ENCODE measurements around the gene CHRM4.

CHRM4 gene

GRCh38 chr11:46369458-46370152 lies 22.0 kb downstream of the CHRM4 start:
- H3K27me3 ChIP-seq (ENCODE audit: control insufficient read depth in 1 of 2, insufficient read depth in 2 of 2, low read length in 2 of 2), result no peaks in the 10 kb centered on the region

DNA sequence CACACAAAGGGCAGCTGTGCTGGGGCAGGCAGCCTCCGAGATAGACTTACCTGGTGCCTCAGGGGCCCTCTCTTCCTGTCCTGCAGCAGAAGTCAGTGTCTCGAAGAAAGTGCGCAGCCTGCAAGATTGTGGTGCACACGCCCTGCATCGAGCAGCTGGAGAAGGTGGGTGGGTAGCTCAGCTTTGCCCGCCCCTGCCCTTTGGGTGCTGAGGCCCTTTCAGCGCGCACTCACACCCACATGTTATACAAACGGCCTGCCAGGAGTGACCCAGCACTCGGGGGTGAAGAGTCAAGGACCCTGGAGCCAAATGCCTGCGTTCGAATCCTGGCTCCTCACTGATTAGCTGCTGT lies 23.7 kb downstream of the CHRM4 start:
- H3K27me3 ChIP-seq (ENCODE audit: control insufficient read depth in 1 of 2, insufficient read depth in 2 of 2, low read length in 2 of 2), result no peaks in the 10 kb centered on the region
- H3K9ac ChIP-seq (ENCODE audit: low read depth in 1 of 2, low read length in 2 of 2), result no peak overlapping the region
- peaks cover 25 to 57% of the 10 kb centered on the region in 2 donors for H3K36me3 ChIP-seq (ENCODE audit: control insufficient read depth in 1 of 2, insufficient read depth in 2 of 2, low read length in 2 of 2)
- H3K27ac ChIP-seq (ENCODE audit: low read depth, low read length), result no peak overlapping the region
- no peaks in the 10 kb centered on the region for H3K9me3 ChIP-seq (ENCODE audit: control insufficient read depth in 1 of 2, low read length in 2 of 2)
- peaks cover 11 to 13% of the 10 kb centered on the region in 2 donors for H3K4me1 ChIP-seq (ENCODE audit: control insufficient read depth in 1 of 2, insufficient read depth in 2 of 2, low read length in 2 of 2)
- H3K4me3 ChIP-seq (ENCODE audit: low read depth in 1 of 2, low read length in 2 of 2), result no peak overlapping the region

More at GRCh38 chr11:46369458-46370152, 22.0 kb downstream of the CHRM4 start:
- no peak overlapping the region for H3K4me3 ChIP-seq (ENCODE audit: low read depth in 1 of 2, low read length in 2 of 2)
- peaks cover 4% of the 10 kb centered on the region in 2 donors for H3K4me1 ChIP-seq (ENCODE audit: control insufficient read depth in 1 of 2, insufficient read depth in 2 of 2, low read length in 2 of 2)
- peaks cover 25 to 55% of the 10 kb centered on the region in 2 donors for H3K36me3 ChIP-seq (ENCODE audit: control insufficient read depth in 1 of 2, insufficient read depth in 2 of 2, low read length in 2 of 2)
- no peak overlapping the region for H3K9ac ChIP-seq (ENCODE audit: low read depth in 1 of 2, low read length in 2 of 2)
- H3K9me3 ChIP-seq (ENCODE audit: control insufficient read depth in 1 of 2, low read length in 2 of 2), result no peaks in the 10 kb centered on the region
- H3K27ac ChIP-seq (ENCODE audit: low read depth, low read length), result no peak overlapping the region

DNA sequence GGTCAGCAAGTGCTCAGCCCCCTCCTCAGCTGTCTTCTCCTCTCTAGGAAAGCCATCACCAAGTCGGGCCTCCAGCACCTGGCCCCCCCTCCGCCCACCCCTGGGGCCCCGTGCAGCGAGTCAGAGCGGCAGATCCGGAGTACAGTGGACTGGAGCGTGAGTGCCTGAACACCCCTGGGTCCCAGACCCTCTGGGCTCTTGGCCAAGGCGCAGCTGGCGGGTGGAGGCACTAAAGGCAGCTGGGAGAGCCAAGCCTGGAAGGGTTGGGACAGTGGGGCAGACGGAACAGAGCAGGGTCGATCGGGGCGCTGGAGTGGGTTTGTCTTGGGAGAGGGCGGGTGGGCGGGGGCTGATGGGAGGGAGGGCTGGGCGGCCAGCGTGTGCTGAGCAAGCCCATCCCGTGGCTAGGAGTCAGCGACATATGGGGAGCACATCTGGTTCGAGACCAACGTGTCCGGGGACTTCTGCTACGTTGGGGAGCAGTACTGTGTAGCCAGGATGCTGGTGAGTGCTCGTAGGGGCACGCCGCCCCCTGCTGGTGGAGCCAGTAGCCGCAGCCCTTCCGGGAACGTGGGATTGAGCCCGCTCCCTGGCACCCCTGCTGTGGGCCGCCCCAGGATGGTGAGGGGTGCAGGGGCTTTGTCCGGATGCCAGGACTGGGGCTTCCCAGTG lies 24.2 kb downstream of the CHRM4 start:
- Histone ChIP-seq H3K27me3 (ENCODE audit: control insufficient read depth in 1 of 2, insufficient read depth in 2 of 2, low read length in 2 of 2) (no peaks in the 10 kb centered on the region), H3K9ac (ENCODE audit: low read depth in 1 of 2, low read length in 2 of 2) (no peak overlapping the region), H3K27ac (ENCODE audit: low read depth, low read length) (no peak overlapping the region), H3K9me3 (ENCODE audit: control insufficient read depth in 1 of 2, low read length in 2 of 2) (no peaks in the 10 kb centered on the region), H3K36me3 (ENCODE audit: control insufficient read depth in 1 of 2, insufficient read depth in 2 of 2, low read length in 2 of 2) (peaks cover 25 to 59% of the 10 kb centered on the region in 2 donors), H3K4me3 (ENCODE audit: low read depth in 1 of 2, low read length in 2 of 2) (no peak overlapping the region), H3K4me1 (ENCODE audit: control insufficient read depth in 1 of 2, insufficient read depth in 2 of 2, low read length in 2 of 2) (peaks cover 14 to 18% of the 10 kb centered on the region in 2 donors)

DNA sequence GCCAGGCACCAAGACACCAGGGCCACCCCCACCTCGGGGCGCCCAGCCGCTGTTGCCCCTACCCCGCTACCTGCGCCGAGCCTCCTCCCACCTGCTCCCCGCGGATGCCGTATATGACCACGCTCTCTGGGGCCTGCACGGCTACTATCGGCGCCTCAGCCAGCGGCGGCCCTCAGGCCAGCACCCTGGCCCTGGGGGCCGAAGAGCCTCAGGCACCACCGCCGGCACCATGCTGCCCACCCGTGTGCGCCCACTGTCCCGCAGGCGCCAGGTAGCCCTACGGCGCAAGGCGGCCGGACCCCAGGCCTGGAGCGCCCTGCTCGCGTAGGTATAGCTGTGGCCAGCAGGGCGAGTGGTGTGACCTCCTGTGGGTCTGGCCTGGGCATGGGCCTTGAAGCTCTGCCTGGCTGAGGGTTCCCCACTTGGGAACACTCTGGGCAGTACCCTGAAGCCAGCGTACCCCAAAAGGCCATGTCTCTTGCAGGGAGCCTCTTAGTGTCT lies 24.9 kb downstream of the CHRM4 start:
- no peaks in the 10 kb centered on the region for H3K9me3 ChIP-seq (ENCODE audit: control insufficient read depth in 1 of 2, low read length in 2 of 2)
- H3K4me1 ChIP-seq (ENCODE audit: control insufficient read depth in 1 of 2, insufficient read depth in 2 of 2, low read length in 2 of 2), result peaks cover 21 to 24% of the 10 kb centered on the region in 2 donors
- H3K36me3 ChIP-seq (ENCODE audit: control insufficient read depth in 1 of 2, insufficient read depth in 2 of 2, low read length in 2 of 2), result peaks cover 22 to 56% of the 10 kb centered on the region in 2 donors
- H3K9ac ChIP-seq (ENCODE audit: low read depth in 1 of 2, low read length in 2 of 2), result no peak overlapping the region
- H3K27me3 ChIP-seq (ENCODE audit: control insufficient read depth in 1 of 2, insufficient read depth in 2 of 2, low read length in 2 of 2), result no peaks in the 10 kb centered on the region
- no peak overlapping the region for H3K27ac ChIP-seq (ENCODE audit: low read depth, low read length)
- H3K4me3 ChIP-seq (ENCODE audit: low read depth in 1 of 2, low read length in 2 of 2), result no peak overlapping the region

DNA sequence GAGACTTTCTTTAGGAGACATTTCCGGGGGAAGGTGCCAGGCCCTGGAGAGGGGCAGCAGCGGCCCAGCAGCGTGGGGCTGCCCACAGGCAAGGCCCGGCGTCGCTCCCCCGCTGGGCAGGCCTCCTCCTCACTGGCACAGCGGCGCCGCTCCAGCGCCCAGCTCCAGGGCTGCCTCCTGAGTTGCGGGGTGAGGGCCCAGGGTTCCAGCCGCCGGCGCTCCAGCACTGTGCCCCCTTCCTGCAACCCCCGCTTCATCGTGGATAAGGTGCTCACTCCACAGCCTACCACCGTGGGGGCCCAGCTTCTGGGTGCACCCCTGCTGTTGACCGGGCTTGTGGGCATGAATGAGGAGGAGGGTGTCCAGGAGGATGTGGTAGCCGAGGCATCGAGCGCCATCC lies 25.3 kb downstream of the CHRM4 start:
- no peak overlapping the region for H3K27ac ChIP-seq (ENCODE audit: low read depth, low read length)
- no peaks in the 10 kb centered on the region for H3K9me3 ChIP-seq (ENCODE audit: control insufficient read depth in 1 of 2, low read length in 2 of 2)
- H3K4me3 ChIP-seq (ENCODE audit: low read depth in 1 of 2, low read length in 2 of 2), result no peak overlapping the region
- peaks cover 19 to 52% of the 10 kb centered on the region in 2 donors for H3K36me3 ChIP-seq (ENCODE audit: control insufficient read depth in 1 of 2, insufficient read depth in 2 of 2, low read length in 2 of 2)
- H3K27me3 ChIP-seq (ENCODE audit: control insufficient read depth in 1 of 2, insufficient read depth in 2 of 2, low read length in 2 of 2), result no peaks in the 10 kb centered on the region
- H3K4me1 ChIP-seq (ENCODE audit: control insufficient read depth in 1 of 2, insufficient read depth in 2 of 2, low read length in 2 of 2), result peaks cover 26 to 28% of the 10 kb centered on the region in 2 donors
- H3K9ac ChIP-seq (ENCODE audit: low read depth in 1 of 2, low read length in 2 of 2), result no peak overlapping the region

DNA sequence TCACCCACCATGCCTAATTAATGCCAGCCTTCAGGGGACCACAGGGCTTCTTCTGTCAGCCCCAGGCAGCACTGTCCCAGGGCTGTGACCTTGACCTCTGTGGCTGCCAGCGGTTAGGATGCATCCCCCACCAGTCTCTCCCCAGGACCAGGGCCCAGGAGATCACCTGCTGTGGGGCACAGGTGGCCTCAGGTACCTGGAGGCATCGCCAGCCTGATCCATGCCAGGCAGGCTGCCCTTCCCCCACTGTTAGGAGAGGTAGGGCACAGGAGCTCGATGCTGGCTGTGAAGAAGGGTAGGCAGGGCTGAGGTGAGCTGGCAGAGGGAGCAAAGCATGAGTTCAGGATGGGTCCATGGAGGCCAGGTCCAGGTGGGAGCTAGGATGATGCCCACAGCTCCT lies 26.8 kb downstream of the CHRM4 start:
- peaks cover 33 to 35% of the 10 kb centered on the region in 2 donors for H3K4me1 ChIP-seq (ENCODE audit: control insufficient read depth in 1 of 2, insufficient read depth in 2 of 2, low read length in 2 of 2)
- no peaks in the 10 kb centered on the region for H3K27me3 ChIP-seq (ENCODE audit: control insufficient read depth in 1 of 2, insufficient read depth in 2 of 2, low read length in 2 of 2)
- H3K27ac ChIP-seq (ENCODE audit: low read depth, low read length), result no peak overlapping the region
- no peaks in the 10 kb centered on the region for H3K9me3 ChIP-seq (ENCODE audit: control insufficient read depth in 1 of 2, low read length in 2 of 2)
- H3K9ac ChIP-seq (ENCODE audit: low read depth in 1 of 2, low read length in 2 of 2), result no peak overlapping the region
- H3K36me3 ChIP-seq (ENCODE audit: control insufficient read depth in 1 of 2, insufficient read depth in 2 of 2, low read length in 2 of 2), result peaks cover 12 to 40% of the 10 kb centered on the region in 2 donors
- H3K4me3 ChIP-seq (ENCODE audit: low read depth in 1 of 2, low read length in 2 of 2), result no peak overlapping the region

DNA sequence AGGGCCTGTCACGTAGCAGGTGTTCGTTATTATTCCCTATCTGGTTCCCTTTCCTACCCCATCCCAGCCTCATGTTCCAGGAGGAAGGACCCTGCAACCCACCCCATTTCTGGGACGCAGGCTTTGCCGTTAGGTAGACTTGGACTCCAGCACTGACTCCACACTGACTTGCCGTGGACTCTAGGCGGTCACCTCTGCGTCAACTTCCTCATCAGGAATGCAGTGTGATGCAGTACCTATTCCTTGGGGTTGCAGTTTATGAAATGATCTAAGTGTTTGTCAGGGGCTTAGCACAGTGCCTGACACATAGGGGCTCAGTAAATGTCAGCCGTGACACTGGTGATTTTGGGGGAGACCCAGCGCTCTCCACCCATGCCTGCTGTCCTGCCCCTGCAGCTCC lies 27.5 kb downstream of the CHRM4 start:
- no peak overlapping the region for H3K27ac ChIP-seq (ENCODE audit: low read depth, low read length)
- no peak overlapping the region for H3K4me3 ChIP-seq (ENCODE audit: low read depth in 1 of 2, low read length in 2 of 2)
- peaks cover 33 to 35% of the 10 kb centered on the region in 2 donors for H3K4me1 ChIP-seq (ENCODE audit: control insufficient read depth in 1 of 2, insufficient read depth in 2 of 2, low read length in 2 of 2)
- H3K27me3 ChIP-seq (ENCODE audit: control insufficient read depth in 1 of 2, insufficient read depth in 2 of 2, low read length in 2 of 2), result no peaks in the 10 kb centered on the region
- no peak overlapping the region for H3K9ac ChIP-seq (ENCODE audit: low read depth in 1 of 2, low read length in 2 of 2)
- H3K36me3 ChIP-seq (ENCODE audit: control insufficient read depth in 1 of 2, insufficient read depth in 2 of 2, low read length in 2 of 2), result peaks cover 6 to 34% of the 10 kb centered on the region in 2 donors
- H3K9me3 ChIP-seq (ENCODE audit: control insufficient read depth in 1 of 2, low read length in 2 of 2), result no peaks in the 10 kb centered on the region

DNA sequence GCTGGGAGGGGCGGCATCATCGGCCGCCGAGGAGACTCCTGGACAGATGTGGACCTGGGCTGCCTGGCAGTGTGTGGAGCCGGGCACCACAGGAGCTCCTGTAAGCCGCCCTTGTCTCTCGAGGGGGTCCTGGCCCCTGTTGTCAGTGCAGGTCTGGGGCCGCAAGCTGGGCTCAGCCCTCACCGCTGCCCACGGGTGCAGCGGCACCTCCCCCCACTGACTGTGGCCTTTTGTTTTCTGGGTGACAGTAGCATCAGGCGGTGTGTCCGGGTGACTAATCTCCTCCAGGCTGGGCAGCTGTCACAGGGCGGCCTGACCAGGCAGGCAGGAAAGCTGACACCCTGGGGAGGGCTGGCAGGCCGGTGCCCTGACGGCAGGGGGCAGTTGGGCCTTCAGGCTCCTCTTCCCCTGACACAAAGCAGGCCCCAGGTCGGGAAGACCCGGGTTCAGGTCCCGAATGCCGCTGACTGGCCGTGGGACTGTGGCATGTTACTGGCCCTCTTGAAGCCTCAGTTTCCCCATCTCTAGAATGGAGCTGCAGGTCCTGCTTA lies 28.0 kb downstream of the CHRM4 start:
- Histone ChIP-seq H3K36me3 (ENCODE audit: control insufficient read depth in 1 of 2, insufficient read depth in 2 of 2, low read length in 2 of 2) (peaks cover 6 to 31% of the 10 kb centered on the region in 2 donors), H3K4me3 (ENCODE audit: low read depth in 1 of 2, low read length in 2 of 2) (no peak overlapping the region), H3K9ac (ENCODE audit: low read depth in 1 of 2, low read length in 2 of 2) (no peak overlapping the region), H3K4me1 (ENCODE audit: control insufficient read depth in 1 of 2, insufficient read depth in 2 of 2, low read length in 2 of 2) (peaks cover 33 to 35% of the 10 kb centered on the region in 2 donors), H3K27ac (ENCODE audit: low read depth, low read length) (no peak overlapping the region), H3K9me3 (ENCODE audit: control insufficient read depth in 1 of 2, low read length in 2 of 2) (no peaks in the 10 kb centered on the region), H3K27me3 (ENCODE audit: control insufficient read depth in 1 of 2, insufficient read depth in 2 of 2, low read length in 2 of 2) (no peaks in the 10 kb centered on the region)

DNA sequence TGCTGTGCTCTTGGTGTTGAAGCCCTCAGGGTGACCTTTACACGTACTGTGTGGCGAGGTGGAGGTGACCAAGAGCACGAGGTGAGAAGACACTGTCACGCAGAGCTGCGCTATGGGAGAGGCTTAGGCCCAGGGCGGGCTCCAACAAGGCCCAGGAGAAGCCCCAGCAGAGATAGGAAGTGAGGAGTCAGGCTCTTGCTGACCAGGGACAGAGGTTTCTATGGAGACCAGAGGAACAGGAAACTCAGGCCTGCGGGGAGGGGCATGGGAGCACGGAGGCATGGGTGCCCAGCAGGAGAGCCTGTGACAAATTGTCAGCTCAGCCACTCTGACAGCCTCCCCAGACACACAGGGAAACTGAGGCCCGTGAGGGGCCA lies 28.6 kb downstream of the CHRM4 start:
- Histone ChIP-seq H3K9ac (ENCODE audit: low read depth in 1 of 2, low read length in 2 of 2) (peak overlapping the region in 1 of 2 donors; percentile 9), H3K4me3 (ENCODE audit: low read depth in 1 of 2, low read length in 2 of 2) (no peak overlapping the region), H3K27me3 (ENCODE audit: control insufficient read depth in 1 of 2, insufficient read depth in 2 of 2, low read length in 2 of 2) (no peaks in the 10 kb centered on the region), H3K27ac (ENCODE audit: low read depth, low read length) (peak overlapping the region; percentile 53), H3K4me1 (ENCODE audit: control insufficient read depth in 1 of 2, insufficient read depth in 2 of 2, low read length in 2 of 2) (peaks cover 35 to 39% of the 10 kb centered on the region in 2 donors), H3K36me3 (ENCODE audit: control insufficient read depth in 1 of 2, insufficient read depth in 2 of 2, low read length in 2 of 2) (peaks cover under 1 to 26% of the 10 kb centered on the region in 2 donors), H3K9me3 (ENCODE audit: control insufficient read depth in 1 of 2, low read length in 2 of 2) (no peaks in the 10 kb centered on the region)
